ENCODE results near the gene POU2F1.

GRCh38 chr1:167227934-167228378, 7.3 kb downstream of the POU2F1 start:
- no peak for TF ChIP-seq YY1 (IDR thresholded peaks at IDR 0.05; ENCODE audit: insufficient read depth, insufficient read length)
- no peak for TF ChIP-seq SUZ12 (IDR thresholded peaks at IDR 0.05; ENCODE audit: extremely low read depth, insufficient read depth, insufficient read length)
- no peak for TF ChIP-seq ZNF274 (IDR thresholded peaks at IDR 0.05; ENCODE audit: low read depth, low read length)
